ENCODE data around the gene EXOC4.

DNA sequence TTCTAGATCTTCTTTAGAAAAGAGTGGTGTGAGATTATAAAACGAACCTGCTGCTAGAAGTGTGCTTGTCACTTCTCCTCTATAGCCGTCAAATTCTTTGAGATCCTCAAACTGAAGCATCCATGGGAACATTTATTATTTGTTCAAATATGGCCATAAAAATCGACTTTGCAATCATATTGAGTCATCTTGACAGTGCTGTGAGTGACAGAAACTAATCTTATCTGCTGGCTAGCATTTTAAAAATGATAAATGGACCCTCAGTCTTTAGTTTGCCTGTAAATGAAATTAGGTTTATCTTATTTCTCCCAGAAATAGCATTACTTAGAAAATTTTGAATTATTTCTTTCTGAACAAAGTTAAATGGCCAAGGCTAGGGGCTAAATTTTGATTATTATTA lies 290.8 kb downstream of the EXOC4 start:
- TF ChIP-seq EP300 (IDR thresholded peaks at IDR 0.05) (no peak), CTCF (IDR thresholded peaks at IDR 0.05) (no peak)

Data from ovary (tissue), 3 donors.